Immature natural killer cell (primary cell): ENCODE measurements around the gene MRPL37. TPM values are rescaled to one million over a fixed set of nuclear protein-coding genes. Genes with fewer than 3 reads are reported as not detected.

ENCODE experiments used
- DNase-seq, 3 donors: peaks; one replicate each; pipeline ENCODE4 v3.0.0; 2022; ENCODE audit warnings: mixed read lengths in 1 of 3
- H3K27ac Mint-ChIP-seq, 6 donors: one replicate each; pipeline ENCODE4 v1.8.0; 2020; ENCODE audit warnings: mixed read lengths in 6 of 6, mild to moderate bottlenecking in 5 of 6, inconsistent platforms in 4 of 6, moderate library complexity in 3 of 6
- H3K27me3 Mint-ChIP-seq, 3 donors: one replicate each; pipeline ENCODE4 v1.8.0; 2020 to 2021; ENCODE audit warnings: low read depth in 3 of 3, mild to moderate bottlenecking in 3 of 3, mixed read lengths in 3 of 3, moderate library complexity in 3 of 3, inconsistent platforms in 1 of 3
- H3K36me3 Mint-ChIP-seq, 3 donors: one replicate each; pipeline ENCODE4 v1.8.0; 2020; ENCODE audit warnings: mixed read lengths in 3 of 3, inconsistent platforms in 2 of 3, mild to moderate bottlenecking in 2 of 3
- H3K4me1 Mint-ChIP-seq, 2 donors: one replicate each; pipeline ENCODE4 v1.8.0; 2020; ENCODE audit warnings: inconsistent platforms in 2 of 2, mild to moderate bottlenecking in 2 of 2, mixed read lengths in 2 of 2, moderate library complexity in 1 of 2
- H3K4me3 Mint-ChIP-seq, 5 donors: one replicate each; pipeline ENCODE4 v1.8.0; 2020; ENCODE audit warnings: mild to moderate bottlenecking in 5 of 5, mixed read lengths in 5 of 5, inconsistent platforms in 3 of 5, moderate library complexity in 3 of 5
- H3K9me3 Mint-ChIP-seq, 6 donors: one replicate each; pipeline ENCODE4 v1.8.0; 2020; ENCODE audit warnings: mild to moderate bottlenecking in 6 of 6, mixed read lengths in 6 of 6, inconsistent platforms in 4 of 6, moderate library complexity in 3 of 6
- polyA plus RNA-seq, 3 donors: library from polyadenylated mRNA; unstranded; fragments of 300-500 nt; fragmentation: Illumina TruSeq; gene quantifications; one replicate each; pipeline ENCODE4 v1.2.3, GENCODE V29; 2021

MRPL37 gene
- polyA plus RNA-seq, 3 donors from 2014 or later = 47.4 to 77.5 (median 52.3) TPM

DNA sequence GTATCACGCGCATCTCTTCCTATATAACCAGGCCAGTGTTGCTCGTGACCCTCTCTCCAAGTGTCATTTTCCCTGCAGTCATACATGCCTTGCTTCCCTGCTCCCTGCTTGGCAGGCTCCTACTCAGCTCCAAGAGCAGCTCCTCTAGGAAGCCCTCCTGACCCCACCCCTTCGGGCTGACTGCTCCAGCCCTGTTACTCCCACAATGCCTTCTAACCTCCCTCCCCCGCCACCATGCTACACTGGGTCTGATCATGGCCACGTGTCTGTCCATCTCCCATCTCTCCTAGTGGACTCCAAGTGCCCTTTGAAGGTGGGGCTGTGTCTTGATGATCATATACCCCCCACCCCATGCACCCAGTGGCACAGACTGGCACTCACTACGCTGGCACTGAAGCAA is 44.7 kb downstream of the MRPL37 start:
- H3K9me3 Mint-ChIP-seq = no peaks in the 10 kb centered on the region
- DNase-seq = no peak
- H3K4me3 Mint-ChIP-seq = no peak overlapping the region
- peaks cover 0 to 11% (median 3%) of the 10 kb centered on the region in 3 donors for H3K36me3 Mint-ChIP-seq
- H3K4me1 Mint-ChIP-seq = peaks cover 3 to 5% of the 10 kb centered on the region in 2 donors
- H3K27ac Mint-ChIP-seq = no peak overlapping the region
- H3K27me3 Mint-ChIP-seq = peaks cover 0 to 26% (median 8%) of the 10 kb centered on the region in 3 donors

DNA sequence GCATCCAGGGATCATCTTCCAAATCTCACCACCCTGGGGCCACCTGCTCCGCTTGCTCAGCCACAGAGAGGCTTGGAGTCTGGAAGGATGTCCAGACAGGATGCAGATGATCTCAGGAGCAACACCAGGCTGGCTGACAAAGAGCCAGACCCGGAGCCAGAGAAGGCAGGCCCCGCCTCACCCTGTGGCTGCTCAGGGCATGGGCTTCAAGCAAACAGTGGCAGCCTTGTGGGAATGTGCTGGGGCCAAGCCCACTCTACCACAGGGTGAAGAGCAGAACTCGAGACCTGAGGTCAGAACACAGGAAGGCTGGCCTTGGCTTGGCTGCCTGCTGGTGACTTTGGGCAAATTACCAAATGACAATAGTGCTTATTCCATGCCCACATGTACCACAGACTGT is 45.5 kb downstream of the MRPL37 start:
- DNase-seq = no peak

DNA sequence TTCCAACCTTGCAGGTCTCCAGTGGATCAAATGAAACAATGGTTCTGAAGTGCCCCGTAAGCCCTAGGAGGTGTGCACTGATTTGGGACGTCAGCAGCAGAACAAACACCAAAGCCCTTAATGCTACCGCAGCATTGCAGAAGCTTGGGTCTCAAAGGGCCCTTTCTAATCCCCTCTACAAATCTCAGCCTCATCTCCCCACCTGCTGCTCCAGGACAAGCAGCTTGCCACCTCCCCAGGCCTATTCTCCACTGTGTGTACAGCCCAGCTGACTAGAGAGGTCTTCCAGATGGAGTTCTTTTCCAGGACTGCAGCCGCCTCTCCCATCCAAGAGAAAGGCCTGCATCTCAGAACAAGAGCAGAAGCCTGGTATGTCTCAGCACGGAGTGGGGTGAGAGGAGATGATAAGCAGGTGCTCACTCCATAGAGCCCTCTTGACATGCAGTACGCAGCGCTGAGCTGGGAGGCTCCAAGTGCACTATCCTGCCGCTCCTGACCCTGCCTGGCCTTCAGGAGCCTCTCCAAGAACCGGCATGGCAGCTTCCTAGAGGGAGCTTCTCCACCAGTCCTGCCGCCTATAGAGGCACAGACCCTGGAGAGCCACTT is 46.3 kb downstream of the MRPL37 start:
- peaks cover 0 to 11% (median 3%) of the 10 kb centered on the region in 3 donors for H3K36me3 Mint-ChIP-seq

More for the DNA sequence above, 45.5 kb downstream of the MRPL37 start:
- Mint-ChIP-seq H3K4me1 (peaks cover 3 to 5% of the 10 kb centered on the region in 2 donors), H3K27ac (peak overlapping the region in 1 of 6 donors; percentile 57), H3K4me3 (no peak overlapping the region), H3K9me3 (no peaks in the 10 kb centered on the region), H3K36me3 (peaks cover 0 to 11% (median 3%) of the 10 kb centered on the region in 3 donors), H3K27me3 (peaks cover 0 to 30% (median 9%) of the 10 kb centered on the region in 3 donors)

DNA sequence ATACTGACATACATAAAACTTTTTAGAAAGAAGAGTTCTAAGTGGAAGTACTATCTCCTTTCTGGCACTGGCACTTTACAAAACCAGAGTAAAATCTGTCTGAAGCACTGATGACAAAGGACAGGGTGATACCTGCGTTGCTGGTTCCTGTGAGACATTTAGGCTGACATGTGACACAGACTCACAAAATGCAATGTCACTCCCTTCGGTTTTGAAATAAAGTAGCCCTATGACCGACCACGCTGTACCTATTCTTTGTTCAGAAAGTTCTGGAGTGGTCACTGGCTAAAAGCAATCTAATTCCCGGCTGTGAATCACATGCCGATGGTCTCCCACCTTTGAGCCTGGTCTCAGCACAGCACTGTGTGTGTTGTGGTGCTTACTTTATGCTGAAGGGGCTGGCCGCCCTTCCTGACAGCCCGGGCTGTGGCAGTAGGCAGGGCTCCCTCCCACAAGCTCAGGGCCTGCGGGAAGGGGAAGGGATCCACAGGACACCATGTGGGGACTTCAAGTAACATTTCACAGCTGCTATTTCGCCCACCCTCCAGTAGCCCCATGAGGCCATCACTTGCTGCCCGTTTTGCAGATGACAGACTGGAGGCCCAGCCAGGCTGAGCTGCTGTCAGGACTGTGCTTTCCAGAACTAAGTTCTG is 48.0 kb downstream of the MRPL37 start:
- H3K27me3 Mint-ChIP-seq = peaks cover 2 to 27% (median 9%) of the 10 kb centered on the region in 3 donors
- peaks cover 13 to 15% of the 10 kb centered on the region in 2 donors for H3K4me1 Mint-ChIP-seq
- no peak for DNase-seq
- no peak overlapping the region for H3K27ac Mint-ChIP-seq
- no peak overlapping the region for H3K4me3 Mint-ChIP-seq
- no peaks in the 10 kb centered on the region for H3K9me3 Mint-ChIP-seq
- peaks cover 0 to 10% (median 2%) of the 10 kb centered on the region in 3 donors for H3K36me3 Mint-ChIP-seq

More for the DNA sequence above, 46.3 kb downstream of the MRPL37 start:
- no peak overlapping the region for H3K4me3 Mint-ChIP-seq
- DNase-seq = no peak
- H3K27ac Mint-ChIP-seq = peak overlapping the region in 1 of 6 donors; percentile 57
- H3K27me3 Mint-ChIP-seq = peaks cover 0 to 26% (median 9%) of the 10 kb centered on the region in 3 donors
- H3K9me3 Mint-ChIP-seq = no peaks in the 10 kb centered on the region
- H3K4me1 Mint-ChIP-seq = peaks cover 3 to 5% of the 10 kb centered on the region in 2 donors

DNA sequence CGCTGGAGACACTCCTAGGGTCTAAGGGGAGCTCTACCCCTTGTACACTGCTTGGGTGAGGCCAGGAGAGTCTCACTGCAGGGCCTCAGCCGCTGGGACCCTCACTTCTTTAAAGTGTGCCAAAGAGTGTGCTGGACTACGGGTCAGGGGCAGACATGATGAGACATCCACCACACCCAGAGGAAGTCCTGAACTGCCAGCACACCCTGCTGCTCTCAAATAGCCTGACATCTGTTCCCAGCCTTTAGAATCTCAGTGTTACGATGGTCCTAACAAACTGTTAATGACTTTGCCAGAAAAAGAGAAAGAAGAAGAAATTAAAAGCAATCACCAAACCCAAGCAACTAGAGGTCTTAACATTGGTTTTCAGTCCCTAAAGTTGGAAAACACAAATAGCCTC is 49.0 kb downstream of the MRPL37 start:
- H3K9me3 Mint-ChIP-seq = no peaks in the 10 kb centered on the region
- H3K27me3 Mint-ChIP-seq = peaks cover 2 to 24% (median 9%) of the 10 kb centered on the region in 3 donors
- DNase-seq = no peak
- peaks cover 22 to 23% of the 10 kb centered on the region in 2 donors for H3K4me1 Mint-ChIP-seq
- peaks cover 0 to 6% (median 0%) of the 10 kb centered on the region in 3 donors for H3K36me3 Mint-ChIP-seq
- peak overlapping the region in 1 of 5 donors; percentile 35 for H3K4me3 Mint-ChIP-seq
- peak overlapping the region in 4 of 6 donors; percentile 11 to 89 (median 55) for H3K27ac Mint-ChIP-seq

DNA sequence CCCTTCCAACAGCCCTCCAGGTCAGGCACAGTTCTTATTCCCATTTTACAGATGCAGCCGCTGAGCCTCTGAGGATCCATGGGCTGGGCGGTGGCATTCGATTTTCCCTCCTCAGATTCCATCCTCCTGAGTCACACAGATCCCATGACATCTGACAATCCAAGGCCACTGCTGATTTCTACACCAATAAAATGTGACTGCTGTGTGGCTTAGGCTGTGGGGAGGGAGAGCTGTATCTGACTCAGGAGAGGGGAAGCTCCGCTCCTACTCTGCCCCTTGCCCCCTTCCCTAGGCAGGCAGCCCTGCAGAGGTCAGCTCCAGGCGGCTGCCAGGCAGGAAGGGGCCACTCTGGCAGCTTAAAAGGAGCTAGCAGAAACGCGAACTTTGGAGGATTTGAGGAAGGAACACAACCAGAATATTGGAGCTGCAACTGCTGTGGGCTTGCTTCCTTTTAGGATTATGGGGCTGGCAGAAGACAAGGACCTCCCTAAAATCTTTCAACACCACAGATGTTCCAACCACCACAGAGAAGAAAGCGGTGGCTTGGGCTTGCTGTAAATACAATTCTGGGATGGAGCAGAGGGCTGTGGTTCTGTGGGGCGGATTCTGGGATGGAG is 50.0 kb downstream of the MRPL37 start:
- Mint-ChIP-seq H3K36me3 (peaks cover 0 to 6% (median 3%) of the 10 kb centered on the region in 3 donors), H3K27ac (peak overlapping the region in 2 of 6 donors; percentile 30 to 69), H3K9me3 (no peaks in the 10 kb centered on the region), H3K27me3 (peaks cover 2 to 19% (median 9%) of the 10 kb centered on the region in 3 donors), H3K4me3 (no peak overlapping the region), H3K4me1 (peaks cover 28 to 30% of the 10 kb centered on the region in 2 donors)
- DNase-seq = no peak

DNA sequence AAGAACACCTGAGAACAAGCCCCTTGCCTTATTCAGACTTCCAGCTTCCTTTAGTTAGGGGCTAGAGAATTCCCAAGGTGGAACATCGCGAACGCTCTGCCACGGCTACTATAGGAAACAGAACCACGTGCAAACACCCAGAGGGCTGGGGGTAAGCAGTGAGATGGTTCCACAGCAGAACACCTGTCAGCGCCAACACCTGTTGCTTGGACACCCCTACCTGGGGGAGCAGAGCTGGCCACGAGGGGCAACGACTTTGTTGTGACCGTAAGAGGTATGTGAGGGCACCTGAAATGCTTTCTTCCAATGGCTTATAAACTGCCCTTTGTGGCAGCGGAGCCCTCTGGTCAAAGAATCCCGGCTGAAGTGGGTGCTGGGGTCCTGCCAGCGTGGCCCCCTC is 50.7 kb downstream of the MRPL37 start:
- Mint-ChIP-seq H3K4me3 (no peak overlapping the region), H3K4me1 (peaks cover 28 to 30% of the 10 kb centered on the region in 2 donors), H3K9me3 (no peaks in the 10 kb centered on the region), H3K27me3 (peaks cover 2 to 16% (median 9%) of the 10 kb centered on the region in 3 donors), H3K36me3 (peaks cover 0 to 6% (median 3%) of the 10 kb centered on the region in 3 donors), H3K27ac (no peak overlapping the region)
- no peak for DNase-seq

DNA sequence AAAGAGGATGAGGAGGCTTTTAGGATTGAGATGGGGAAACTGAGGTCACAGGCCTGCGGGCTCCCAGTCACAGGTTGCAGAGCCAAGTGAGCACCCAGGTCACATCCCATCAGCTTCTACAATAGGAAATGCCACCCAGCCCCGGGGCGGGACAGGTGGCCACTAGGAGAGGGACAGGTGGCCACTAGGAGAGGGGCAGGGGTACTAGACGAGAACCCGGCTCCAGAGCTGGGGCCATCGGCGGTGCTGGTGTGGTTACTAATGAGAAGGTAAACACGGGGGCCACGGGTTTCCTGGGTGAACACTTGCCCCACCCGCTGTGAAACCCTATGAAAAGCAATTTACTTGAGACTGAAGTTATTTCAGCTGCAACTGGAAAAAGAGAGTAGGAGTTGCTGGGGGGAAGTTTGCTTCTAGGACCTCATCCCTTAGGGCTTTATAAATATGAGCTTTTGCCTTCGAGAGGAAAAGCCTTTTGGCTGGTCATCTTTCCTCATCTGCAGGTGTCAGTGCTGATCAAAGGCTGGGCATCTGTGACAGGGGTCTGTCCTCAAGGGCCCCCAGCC is 52.5 kb downstream of the MRPL37 start:
- Mint-ChIP-seq H3K27ac (peak overlapping the region; percentile 27 to 85 (median 78)), H3K36me3 (peaks cover 0 to 14% (median 3%) of the 10 kb centered on the region in 3 donors), H3K4me3 (peak overlapping the region in 2 of 5 donors; percentile 43 to 57), H3K9me3 (no peaks in the 10 kb centered on the region), H3K4me1 (peaks cover 33 to 36% of the 10 kb centered on the region in 2 donors), H3K27me3 (peaks cover 2 to 14% (median 9%) of the 10 kb centered on the region in 3 donors)
- no peak for DNase-seq

DNA sequence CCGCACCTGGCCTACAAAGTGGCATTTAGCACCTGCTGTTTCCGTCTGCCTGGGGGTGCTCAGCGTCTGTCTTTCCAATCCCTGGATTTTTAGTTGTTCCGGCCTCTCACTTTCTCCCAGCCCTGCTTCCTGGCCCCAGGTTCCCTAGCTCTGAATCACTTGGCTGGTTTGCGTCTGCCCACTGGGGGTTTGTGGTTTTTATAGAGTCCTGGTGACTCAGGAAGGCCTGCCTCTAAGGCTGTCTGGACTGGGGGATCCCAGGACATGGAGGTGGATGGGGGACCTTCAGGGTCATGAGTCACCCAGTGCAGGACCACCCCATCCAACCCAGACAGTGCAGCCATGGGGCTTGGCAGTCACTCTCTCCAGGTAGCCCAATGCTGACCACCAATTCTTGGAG is 53.5 kb downstream of the MRPL37 start:
- no peak for DNase-seq
- Mint-ChIP-seq H3K4me1 (peaks cover 38 to 43% of the 10 kb centered on the region in 2 donors), H3K4me3 (peak overlapping the region in 1 of 5 donors; percentile 29), H3K27ac (peak overlapping the region; percentile 23 to 77 (median 60)), H3K36me3 (peaks cover 0 to 15% (median 3%) of the 10 kb centered on the region in 3 donors), H3K9me3 (no peaks in the 10 kb centered on the region), H3K27me3 (peaks cover 4 to 17% (median 9%) of the 10 kb centered on the region in 3 donors)

DNA sequence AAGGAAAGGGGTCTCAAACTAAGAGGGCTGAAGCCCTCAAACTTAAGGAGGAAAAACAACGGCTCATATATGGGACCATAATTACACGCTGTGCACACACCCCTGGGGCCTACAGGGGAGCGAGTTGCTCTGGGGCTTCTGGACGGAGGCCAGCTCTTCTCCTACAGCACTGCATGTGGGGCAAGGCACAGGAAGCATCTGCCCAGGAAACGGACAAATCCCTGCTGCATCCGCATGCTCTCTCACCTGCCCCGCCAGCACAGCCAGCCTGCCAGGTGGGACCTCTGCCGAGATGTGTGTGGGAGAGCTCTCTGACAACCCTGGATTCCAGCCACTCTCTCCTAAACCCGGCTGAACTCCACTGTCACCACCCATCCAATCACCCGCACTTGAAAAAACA is 54.1 kb downstream of the MRPL37 start:
- no peak overlapping the region for H3K4me3 Mint-ChIP-seq
- peaks cover 35 to 46% of the 10 kb centered on the region in 2 donors for H3K4me1 Mint-ChIP-seq
- H3K27ac Mint-ChIP-seq = peak overlapping the region in 4 of 6 donors; percentile 23 to 78 (median 76)
- peaks cover 4 to 15% (median 7%) of the 10 kb centered on the region in 3 donors for H3K27me3 Mint-ChIP-seq
- peaks cover 0 to 10% (median 3%) of the 10 kb centered on the region in 3 donors for H3K36me3 Mint-ChIP-seq
- DNase-seq = no peak
- no peaks in the 10 kb centered on the region for H3K9me3 Mint-ChIP-seq

DNA sequence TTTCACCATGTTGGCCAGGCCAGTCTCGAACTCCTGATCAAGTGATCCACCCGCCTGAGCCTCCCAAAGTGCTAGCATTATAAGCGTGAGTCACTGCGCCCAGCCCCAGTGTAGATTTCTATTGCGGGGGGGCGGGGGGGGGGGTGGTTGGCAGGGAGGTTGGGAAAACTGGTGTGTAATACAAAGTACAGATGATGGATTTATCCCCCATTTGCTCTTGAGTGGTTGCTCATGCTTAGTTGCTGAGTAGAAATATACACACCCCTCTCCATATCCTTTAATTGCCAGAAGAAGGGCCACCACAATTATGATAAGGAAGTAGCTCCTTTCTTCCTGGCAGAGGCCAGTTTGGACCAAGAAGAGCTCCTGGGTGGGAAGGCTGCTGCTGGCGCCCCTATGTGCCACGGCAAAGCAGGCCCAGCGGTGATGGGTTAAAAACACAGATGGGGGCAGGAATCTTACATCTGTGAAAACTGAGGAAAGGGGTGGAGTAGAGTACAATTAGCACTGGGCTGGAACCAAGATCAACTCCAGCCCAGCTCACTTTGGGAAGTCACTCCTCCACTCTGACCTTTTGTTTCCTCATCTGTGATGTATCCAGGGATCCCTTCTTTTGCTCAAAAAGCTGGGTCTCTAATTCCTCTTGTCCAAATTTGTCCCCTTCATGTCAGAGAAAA is 55.2 kb downstream of the MRPL37 start:
- peaks cover 0 to 9% (median 3%) of the 10 kb centered on the region in 3 donors for H3K36me3 Mint-ChIP-seq
- peaks cover 0 to 8% (median 4%) of the 10 kb centered on the region in 3 donors for H3K27me3 Mint-ChIP-seq
- H3K9me3 Mint-ChIP-seq = no peaks in the 10 kb centered on the region
- no peak overlapping the region for H3K4me3 Mint-ChIP-seq
- no peak for DNase-seq
- H3K4me1 Mint-ChIP-seq = peaks cover 39 to 57% of the 10 kb centered on the region in 2 donors
- H3K27ac Mint-ChIP-seq = no peak overlapping the region

DNA sequence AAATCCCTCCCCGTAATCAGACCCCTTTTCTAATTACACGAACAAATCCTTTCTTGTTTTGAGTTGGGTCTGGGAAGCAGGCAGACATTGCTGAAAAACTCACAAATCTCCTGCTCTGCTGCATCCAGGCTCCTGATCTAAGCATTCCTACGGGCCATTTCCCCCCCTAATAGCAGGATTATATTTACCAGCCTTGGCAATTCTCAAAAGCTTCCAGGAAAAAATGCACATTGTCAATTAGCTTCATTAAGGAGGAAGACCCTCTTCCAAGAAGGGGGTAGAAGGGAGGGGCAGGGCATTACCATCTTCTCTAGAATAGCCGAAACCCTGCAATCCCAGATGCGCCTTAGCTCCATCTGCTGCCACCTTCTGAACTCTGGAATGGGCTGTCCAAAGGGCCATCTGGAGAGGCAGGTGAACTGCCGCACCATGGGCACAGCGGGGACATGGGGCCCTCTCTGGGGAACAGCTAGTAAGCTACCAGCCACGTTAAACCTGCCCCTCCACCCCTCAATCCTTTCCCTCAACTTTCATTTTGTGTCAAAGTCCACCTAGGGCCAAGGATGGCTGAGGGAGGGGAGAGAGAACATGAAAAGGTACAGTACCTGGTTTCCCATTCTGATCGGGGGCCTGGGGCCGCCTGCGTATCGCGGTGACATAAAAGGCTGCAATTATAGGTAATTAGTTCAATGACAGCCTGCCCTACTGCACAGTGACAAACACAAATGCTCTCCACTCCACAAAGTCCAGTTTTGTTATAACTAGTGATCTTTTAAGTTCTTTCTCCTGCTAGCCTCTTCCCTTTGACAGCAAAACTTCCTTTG is 56.8 kb downstream of the MRPL37 start:
- no peak for DNase-seq
- H3K4me1 Mint-ChIP-seq = peaks cover 50 to 72% of the 10 kb centered on the region in 2 donors

More for the DNA sequence above, 56.8 kb downstream of the MRPL37 start:
- Mint-ChIP-seq H3K27ac (peak overlapping the region in 5 of 6 donors; percentile 3 to 40 (median 19)), H3K9me3 (no peaks in the 10 kb centered on the region), H3K27me3 (peaks cover 0 to 11% (median 4%) of the 10 kb centered on the region in 3 donors), H3K36me3 (peaks cover 0 to 9% (median 3%) of the 10 kb centered on the region in 3 donors), H3K4me3 (no peak overlapping the region)
